ENCODE results near the gene RAPGEF1.

RAPGEF1 gene

DNA sequence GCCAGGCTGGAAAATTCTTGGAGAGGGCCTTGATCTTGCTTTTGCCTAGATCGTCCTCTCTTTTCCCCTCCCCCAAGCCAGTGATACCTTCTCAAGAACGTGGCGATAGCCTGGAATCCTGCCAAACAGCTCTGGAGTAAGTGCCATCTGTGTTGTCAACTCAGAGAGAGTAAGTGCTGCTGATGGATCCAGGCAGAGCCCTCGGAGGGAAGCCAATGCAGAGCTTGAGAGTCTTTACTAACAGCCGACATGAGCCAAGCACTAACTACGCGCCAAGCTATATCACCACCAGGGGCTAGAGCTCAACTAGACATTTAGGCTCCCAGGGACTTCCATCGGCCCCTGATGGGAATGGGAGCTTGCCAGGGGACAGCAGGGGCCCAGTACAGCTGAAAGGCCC, 17.6 kb downstream of the RAPGEF1 start:
- TF ChIP-seq CTCF (conservative IDR thresholded peaks at IDR 0.05; ENCODE audit: low read depth, low read length): no peak
- H3K4me3 ChIP-seq (ENCODE audit: low read depth, low read length): no peak overlapping the region

GRCh38 chr9:131721076-131721475, 18.8 kb downstream of the RAPGEF1 start:
- DNase-seq (ENCODE audit: low read depth): no peak
- H3K4me3 ChIP-seq (ENCODE audit: low read depth, low read length): no peak overlapping the region
- TF ChIP-seq CTCF (conservative IDR thresholded peaks at IDR 0.05; ENCODE audit: low read depth, low read length): no peak

More for the DNA sequence above, 17.6 kb downstream of the RAPGEF1 start:
- DNase-seq (ENCODE audit: low read depth): no peak

GRCh38 chr9:131720330-131720729, 19.5 kb downstream of the RAPGEF1 start:
- no peak for DNase-seq (ENCODE audit: low read depth)
- no peak for TF ChIP-seq CTCF (conservative IDR thresholded peaks at IDR 0.05; ENCODE audit: low read depth, low read length)
- no peak overlapping the region for H3K4me3 ChIP-seq (ENCODE audit: low read depth, low read length)

DNA sequence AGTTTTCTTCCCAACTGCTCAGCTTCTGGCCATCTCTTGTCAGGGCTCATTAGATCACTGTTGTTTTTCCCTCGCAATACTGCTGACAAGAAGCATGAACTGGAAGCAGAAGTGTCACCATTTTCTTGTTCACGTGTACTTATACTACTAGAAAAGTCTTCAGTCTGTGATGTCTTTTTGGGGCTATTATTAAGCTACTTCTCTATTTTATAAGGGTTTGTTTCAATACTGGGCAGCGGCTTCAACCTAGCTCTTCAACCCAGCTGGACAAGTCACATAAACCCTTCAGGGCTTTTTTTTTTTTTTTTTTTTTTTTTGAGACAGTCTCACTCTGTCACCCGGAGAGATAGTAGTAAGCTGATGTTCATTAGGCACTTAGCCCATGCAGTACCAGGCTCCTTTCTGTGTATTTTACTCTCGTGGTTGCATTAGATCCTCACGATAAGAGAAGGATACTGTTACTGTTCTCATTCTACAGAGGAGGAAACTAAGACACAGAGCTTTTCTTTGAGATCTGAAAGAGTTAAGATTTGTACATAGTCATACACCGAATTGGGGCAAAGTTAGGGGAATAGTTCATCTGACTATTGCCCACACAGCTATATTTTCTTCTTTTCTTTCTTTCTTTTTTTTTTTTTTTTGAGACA, 20.5 kb downstream of the RAPGEF1 start:
- no peak overlapping the region for H3K4me3 ChIP-seq (ENCODE audit: low read depth, low read length)
- DNase-seq (ENCODE audit: low read depth): no peak
- TF ChIP-seq CTCF (conservative IDR thresholded peaks at IDR 0.05; ENCODE audit: low read depth, low read length): no peak

- TF ChIP-seq CTCF (conservative IDR thresholded peaks at IDR 0.05; ENCODE audit: low read depth, low read length): no peak
- no peak overlapping the region for H3K4me3 ChIP-seq (ENCODE audit: low read depth, low read length)
Observed at GRCh38 chr9:131717719-131718460, 22.0 kb downstream of the RAPGEF1 start.

DNA sequence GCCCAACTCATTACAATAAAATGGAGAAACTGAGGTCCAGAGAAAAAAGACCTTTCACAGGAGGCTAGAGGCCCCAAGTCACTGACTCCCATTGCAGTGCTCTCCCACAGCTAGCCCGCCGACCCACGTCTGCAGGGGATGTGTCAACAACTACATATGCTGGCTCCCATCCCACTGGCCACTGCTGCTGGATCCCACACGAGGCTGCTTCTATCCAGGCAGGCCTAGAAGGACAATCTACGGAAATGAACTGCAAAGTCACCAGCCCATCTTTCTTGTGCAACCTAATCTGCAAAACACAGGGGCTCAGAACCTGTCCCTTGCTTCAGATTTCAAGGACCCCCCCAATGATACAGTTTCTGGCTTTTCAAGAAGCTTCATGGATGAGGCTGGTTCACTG, 24.0 kb downstream of the RAPGEF1 start:
- no peak for DNase-seq (ENCODE audit: low read depth)
- TF ChIP-seq CTCF (conservative IDR thresholded peaks at IDR 0.05; ENCODE audit: low read depth, low read length): no peak
- H3K4me3 ChIP-seq (ENCODE audit: low read depth, low read length): no peak overlapping the region

More at GRCh38 chr9:131717719-131718460, 22.0 kb downstream of the RAPGEF1 start:
- no peak for DNase-seq (ENCODE audit: low read depth)

DNA sequence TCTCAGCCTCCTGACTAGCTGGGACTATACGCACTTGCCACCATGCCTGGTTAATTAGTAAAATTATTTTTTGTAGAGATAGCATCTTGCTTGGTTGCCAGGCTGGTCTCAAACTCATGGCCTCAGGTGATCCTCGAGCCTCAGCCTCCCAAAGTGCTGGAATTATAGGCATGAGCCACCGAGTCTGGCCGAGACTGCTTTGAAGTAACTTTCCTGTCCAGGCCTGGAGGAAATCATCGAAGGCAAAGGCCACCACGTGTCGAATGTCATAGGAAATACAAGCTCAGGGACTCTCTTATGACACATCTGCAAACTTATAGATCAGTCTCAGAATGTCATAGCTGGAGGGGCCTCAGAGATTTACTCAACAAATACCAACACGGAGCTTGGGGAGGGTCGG, 25.1 kb downstream of the RAPGEF1 start:
- TF ChIP-seq CTCF (conservative IDR thresholded peaks at IDR 0.05; ENCODE audit: low read depth, low read length): no peak
- H3K4me3 ChIP-seq (ENCODE audit: low read depth, low read length): no peak overlapping the region
- no peak for DNase-seq (ENCODE audit: low read depth)
